Calu3 (cell line): ENCODE results near the gene PDE4B. TPM values are rescaled to one million over a fixed set of nuclear protein-coding genes. Genes with fewer than 3 reads are reported as not detected.

Source experiments
- BruUV-seq: library from RNA; stranded (reverse); fragments of 400-500 nt; replicated peaks from 2 replicates; lab custom pipeline; 2021; lab: Mats Ljungman, UMichigan
- CTCF ChIA-PET: fragments of 300-600 bp; sonication (Branson Sonifier 250); formaldehyde crosslinking; loops from one replicate; lab custom pipeline; 2022; ENCODE audit warnings: antibody characterized with exemption; lab: Charles Lee
- DNase-seq: peaks from one replicate; pipeline ENCODE4 v3.0.0; 2022
- H3K27ac Mint-ChIP-seq: one replicate; pipeline ENCODE4 v1.8.0; 2022; ENCODE audit warnings: mixed read lengths; ENCODE audit not compliant: unreplicated experiment
- H3K27me3 Mint-ChIP-seq: one replicate; pipeline ENCODE4 v1.8.0; 2022; ENCODE audit warnings: mixed read lengths; ENCODE audit not compliant: unreplicated experiment
- H3K36me3 Mint-ChIP-seq: one replicate; pipeline ENCODE4 v1.8.0; 2022; ENCODE audit warnings: mild to moderate bottlenecking, moderate library complexity, mixed read lengths; ENCODE audit not compliant: insufficient read depth, unreplicated experiment
- H3K4me1 Mint-ChIP-seq: one replicate; pipeline ENCODE4 v1.8.0; 2022; ENCODE audit warnings: mild to moderate bottlenecking, low read depth, mixed read lengths; ENCODE audit not compliant: unreplicated experiment
- H3K4me3 Mint-ChIP-seq: one replicate; pipeline ENCODE4 v1.8.0; 2022; ENCODE audit warnings: mild to moderate bottlenecking, low read depth, moderate library complexity, mixed read lengths; ENCODE audit not compliant: unreplicated experiment
- H3K9me3 Mint-ChIP-seq: one replicate; pipeline ENCODE4 v1.8.0; 2022; ENCODE audit warnings: low read depth, mixed read lengths; ENCODE audit not compliant: unreplicated experiment
- CTCF ChIP-seq: fragments of 200-600 bp; IDR thresholded peaks from one replicate; pipeline ENCODE4 v1.8.0; 2022; ENCODE audit warnings: antibody characterized with exemption; ENCODE audit not compliant: unreplicated experiment
- intact Hi-C: fragments of 100-400 bp; cut with micrococcal nuclease; formaldehyde crosslinking; loops from one replicate; pipeline ENCODE4 v1.10.0; 2022; ENCODE audit not compliant: unreplicated experiment
- total RNA-seq: library from RNA; stranded (reverse); gene quantifications from 2 replicates; pipeline ENCODE4 v1.2.3, GENCODE V29; 2022

Gene PDE4B
- total RNA-seq, 1 experiment from 2014 or later, result 2.9 TPM

GRCh38 chr1:66353257-66353656, 560.6 kb downstream of the PDE4B start:
- Mint-ChIP-seq H3K4me3 (no peak overlapping the region), H3K36me3 (no peaks in the 10 kb centered on the region), H3K4me1 (no peaks in the 10 kb centered on the region), H3K27ac (no peak overlapping the region), H3K27me3 (no peaks in the 10 kb centered on the region), H3K9me3 (no peaks in the 10 kb centered on the region)
- intact Hi-C loops, result no loop called here
- DNase-seq, result no peak
- no TSS peak for BruUV-seq
- CTCF ChIA-PET, result no interaction called here
- no peak for TF ChIP-seq CTCF

- intact Hi-C loops, result no loop called here
- no peak for TF ChIP-seq CTCF
- H3K36me3 Mint-ChIP-seq, result no peaks in the 10 kb centered on the region
- no peaks in the 10 kb centered on the region for H3K9me3 Mint-ChIP-seq
- CTCF ChIA-PET, result no interaction called here
- DNase-seq, result no peak
- no peaks in the 10 kb centered on the region for H3K4me1 Mint-ChIP-seq
- no peak overlapping the region for H3K27ac Mint-ChIP-seq
- H3K4me3 Mint-ChIP-seq, result no peak overlapping the region
- no TSS peak for BruUV-seq
- no peaks in the 10 kb centered on the region for H3K27me3 Mint-ChIP-seq
Measured at GRCh38 chr1:66354311-66355201, 561.9 kb downstream of the PDE4B start.

- DNase-seq, result no peak
- no peaks in the 10 kb centered on the region for H3K9me3 Mint-ChIP-seq
- BruUV-seq, result no TSS peak
- no peak for TF ChIP-seq CTCF
- H3K27ac Mint-ChIP-seq, result no peak overlapping the region
- no peaks in the 10 kb centered on the region for H3K36me3 Mint-ChIP-seq
- H3K4me3 Mint-ChIP-seq, result no peak overlapping the region
- CTCF ChIA-PET, result no interaction called here
- intact Hi-C loops, result no loop called here
- no peaks in the 10 kb centered on the region for H3K4me1 Mint-ChIP-seq
- no peaks in the 10 kb centered on the region for H3K27me3 Mint-ChIP-seq
Measured at GRCh38 chr1:66355756-66356155, 563.1 kb downstream of the PDE4B start.

GRCh38 chr1:66356605-66357004, 563.9 kb downstream of the PDE4B start:
- H3K36me3 Mint-ChIP-seq, result no peaks in the 10 kb centered on the region

More at GRCh38 chr1:66356605-66357004, 563.9 kb downstream of the PDE4B start:
- DNase-seq, result no peak
- Mint-ChIP-seq H3K27me3 (no peaks in the 10 kb centered on the region), H3K27ac (no peak overlapping the region), H3K4me3 (no peak overlapping the region), H3K4me1 (no peaks in the 10 kb centered on the region), H3K9me3 (no peaks in the 10 kb centered on the region)
- CTCF ChIA-PET, result no interaction called here
- intact Hi-C loops, result no loop called here
- TF ChIP-seq CTCF, result no peak
- BruUV-seq, result no TSS peak
